Measurements from ENCODE around the gene THSD4. TPM values are rescaled to one million over a fixed set of nuclear protein-coding genes. Genes with fewer than 3 reads are reported as not detected.
A peak's percentile ranks its signal among the peaks of the same experiment; 100 is the strongest.

The THSD4 gene
- total RNA-seq, 1 donor from 2014 or later, result 66.8 TPM

DNA sequence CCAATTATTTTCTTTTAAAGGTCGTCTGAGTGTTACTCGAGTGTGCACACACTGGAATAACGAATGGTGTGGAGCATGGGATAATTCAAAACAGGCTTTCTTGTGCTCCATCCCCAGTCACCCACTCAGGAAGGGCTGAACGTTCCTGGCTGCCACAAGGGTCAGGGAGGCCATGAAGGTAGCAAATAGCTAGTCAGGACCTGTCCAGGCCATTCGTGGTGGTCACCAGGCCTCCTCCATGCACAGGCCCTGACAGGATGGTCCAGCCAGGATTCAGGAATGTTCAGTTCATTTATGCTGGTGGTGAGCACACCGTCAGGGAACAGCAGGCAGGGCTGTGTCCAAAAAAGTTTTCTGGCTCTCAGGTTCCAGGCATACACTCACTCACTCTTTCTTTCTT lies 683.4 kb downstream of the THSD4 start:
- Histone ChIP-seq H3K9me3 (no peaks in the 10 kb centered on the region), H3K36me3 (no peaks in the 10 kb centered on the region), H3K4me3 (no peak overlapping the region), H3K27ac (no peak overlapping the region), H3K4me1 (no peaks in the 10 kb centered on the region), H3K27me3 (no peaks in the 10 kb centered on the region)
- TF ChIP-seq POLR2A (IDR thresholded peaks at IDR 0.05) (no peak), POLR2AphosphoS5 (IDR thresholded peaks at IDR 0.05; ENCODE audit: insufficient read depth in 1 of 2, low read depth in 1 of 2) (no peak)
- TF ChIP-seq, protein P1, sequence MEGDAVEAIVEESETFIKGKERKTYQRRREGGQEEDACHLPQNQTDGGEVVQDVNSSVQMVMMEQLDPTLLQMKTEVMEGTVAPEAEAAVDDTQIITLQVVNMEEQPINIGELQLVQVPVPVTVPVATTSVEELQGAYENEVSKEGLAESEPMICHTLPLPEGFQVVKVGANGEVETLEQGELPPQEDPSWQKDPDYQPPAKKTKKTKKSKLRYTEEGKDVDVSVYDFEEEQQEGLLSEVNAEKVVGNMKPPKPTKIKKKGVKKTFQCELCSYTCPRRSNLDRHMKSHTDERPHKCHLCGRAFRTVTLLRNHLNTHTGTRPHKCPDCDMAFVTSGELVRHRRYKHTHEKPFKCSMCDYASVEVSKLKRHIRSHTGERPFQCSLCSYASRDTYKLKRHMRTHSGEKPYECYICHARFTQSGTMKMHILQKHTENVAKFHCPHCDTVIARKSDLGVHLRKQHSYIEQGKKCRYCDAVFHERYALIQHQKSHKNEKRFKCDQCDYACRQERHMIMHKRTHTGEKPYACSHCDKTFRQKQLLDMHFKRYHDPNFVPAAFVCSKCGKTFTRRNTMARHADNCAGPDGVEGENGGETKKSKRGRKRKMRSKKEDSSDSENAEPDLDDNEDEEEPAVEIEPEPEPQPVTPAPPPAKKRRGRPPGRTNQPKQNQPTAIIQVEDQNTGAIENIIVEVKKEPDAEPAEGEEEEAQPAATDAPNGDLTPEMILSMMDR (IDR thresholded peaks at IDR 0.05), result no peak
- no peak for DNase-seq (ENCODE audit: extremely low spot score in 2 of 2)
- intact Hi-C loops (cut with DNase I), result no loop called here

DNA sequence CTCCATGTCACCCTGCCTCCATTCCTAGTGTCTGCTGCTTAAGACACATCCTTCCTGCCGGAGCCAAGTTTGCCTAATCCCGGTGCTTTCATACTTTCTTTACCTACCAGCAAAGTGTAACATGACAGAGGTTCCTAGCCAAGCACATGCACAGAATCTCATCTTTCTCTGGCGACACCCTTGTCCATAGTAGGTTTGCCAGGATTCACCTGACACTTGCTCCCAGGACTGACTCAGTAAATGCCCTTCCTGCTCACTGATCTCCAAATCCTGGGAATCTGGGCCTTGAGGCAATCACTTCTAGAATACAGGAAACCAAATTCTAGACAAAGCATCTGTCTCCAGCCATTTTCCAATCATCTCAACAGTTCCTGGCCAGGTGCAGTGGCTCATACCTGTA lies 684.9 kb downstream of the THSD4 start:
- no peaks in the 10 kb centered on the region for H3K9me3 ChIP-seq
- TF ChIP-seq POLR2A (IDR thresholded peaks at IDR 0.05) (no peak), POLR2AphosphoS5 (IDR thresholded peaks at IDR 0.05; ENCODE audit: insufficient read depth in 1 of 2, low read depth in 1 of 2) (no peak)
- TF ChIP-seq, protein P1 (IDR thresholded peaks at IDR 0.05), result no peak
- intact Hi-C loops (cut with DNase I), result loop anchor here (10.0 kb wide), 2 partner anchors 65 to 355 kb away; no protein-coding TSS in a partner anchor
- no peaks in the 10 kb centered on the region for H3K27me3 ChIP-seq
- H3K36me3 ChIP-seq, result no peaks in the 10 kb centered on the region
- no peaks in the 10 kb centered on the region for H3K4me1 ChIP-seq
- H3K4me3 ChIP-seq, result no peak overlapping the region
- no peak for DNase-seq (ENCODE audit: extremely low spot score in 2 of 2)
- H3K27ac ChIP-seq, result no peak overlapping the region

DNA sequence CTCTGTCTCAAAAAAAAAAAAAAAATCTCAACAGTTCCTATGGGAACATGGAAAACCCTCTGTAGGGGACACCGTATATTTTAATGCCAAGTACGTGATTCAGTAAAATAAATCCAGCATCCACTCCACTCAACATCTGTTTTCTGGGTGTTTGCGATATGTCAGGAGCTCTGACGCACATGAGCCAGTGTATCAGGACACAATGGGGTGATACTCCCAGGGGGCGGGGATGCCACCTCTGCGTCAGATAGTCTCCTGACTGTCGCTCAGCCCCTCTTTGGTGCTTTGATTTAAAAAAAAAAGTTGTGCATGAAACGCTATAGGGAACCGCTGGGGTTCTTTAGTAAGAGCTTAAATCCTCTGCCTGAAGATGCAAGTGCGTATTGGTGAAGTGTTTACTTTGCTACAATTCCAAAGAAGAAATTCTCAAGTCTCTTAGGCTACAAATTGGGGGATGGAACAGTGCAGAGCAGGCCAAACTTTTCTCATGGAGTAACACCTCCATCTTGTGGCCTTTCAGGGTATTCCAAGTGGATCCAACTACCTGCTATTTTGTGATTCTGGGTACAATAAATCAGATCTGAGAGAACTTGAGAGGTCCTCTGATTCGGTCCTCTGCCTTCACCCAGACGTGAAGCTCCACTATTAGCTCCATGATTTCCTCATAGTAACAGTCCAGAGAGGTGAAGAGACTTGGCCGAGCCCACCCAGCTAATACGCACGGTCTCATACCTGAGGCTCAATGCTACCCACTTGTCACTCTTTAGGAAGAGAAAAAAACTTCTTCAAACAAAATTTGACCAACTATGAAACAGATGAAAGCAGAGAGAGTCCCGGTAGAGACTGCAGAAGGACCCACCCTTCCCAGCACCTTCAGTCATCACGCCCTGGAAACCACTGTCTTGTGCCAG lies 685.8 kb downstream of the THSD4 start:
- Histone ChIP-seq H3K9me3 (no peaks in the 10 kb centered on the region), H3K27ac (no peak overlapping the region), H3K4me3 (no peak overlapping the region), H3K4me1 (no peaks in the 10 kb centered on the region), H3K27me3 (no peaks in the 10 kb centered on the region), H3K36me3 (no peaks in the 10 kb centered on the region)
- DNase-seq (ENCODE audit: extremely low spot score in 2 of 2), result no peak
- intact Hi-C loops (cut with DNase I), result loop anchor here (10.0 kb wide), 2 partner anchors 66 to 356 kb away; no protein-coding TSS in a partner anchor
- TF ChIP-seq POLR2A (IDR thresholded peaks at IDR 0.05) (no peak), POLR2AphosphoS5 (IDR thresholded peaks at IDR 0.05; ENCODE audit: insufficient read depth in 1 of 2, low read depth in 1 of 2) (peak in 1 of 2 donors; percentile 40)
- TF ChIP-seq, protein P1 (IDR thresholded peaks at IDR 0.05), result peak; percentile 76 to 91 (median 80)

DNA sequence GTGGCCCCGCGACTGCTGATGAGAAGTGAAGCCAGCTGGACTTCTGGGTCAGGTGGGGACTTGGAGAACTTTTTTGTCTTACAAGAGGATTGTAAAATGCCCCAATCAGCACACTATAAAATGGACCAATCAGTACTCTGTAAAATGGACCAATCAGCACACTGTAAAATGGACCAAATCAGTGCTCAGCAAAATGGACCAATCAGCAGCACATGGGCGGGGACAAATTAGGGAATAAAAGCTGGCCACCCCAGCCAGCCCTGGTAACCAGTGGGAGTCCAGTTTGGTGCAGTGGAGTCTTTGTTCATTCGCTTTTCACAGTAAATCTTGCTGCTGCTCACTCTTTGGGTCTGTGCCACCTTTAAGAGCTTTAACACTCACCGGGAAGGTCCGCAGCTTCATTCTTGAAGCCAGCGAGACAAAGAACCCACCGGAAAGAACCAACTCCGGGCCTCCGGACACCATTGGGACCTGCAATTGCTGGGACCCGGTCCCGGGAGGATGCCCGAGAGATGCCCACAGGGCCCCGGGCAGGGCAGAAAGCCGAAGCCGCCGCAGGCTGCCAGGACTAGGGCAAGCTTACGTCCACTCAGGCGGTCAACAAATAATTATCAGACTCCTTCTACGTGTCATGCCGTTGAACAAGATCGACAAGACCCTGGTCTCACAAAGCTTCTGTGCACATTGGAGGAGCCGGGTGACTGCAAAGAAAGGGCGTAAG lies 686.8 kb downstream of the THSD4 start:
- no peaks in the 10 kb centered on the region for H3K9me3 ChIP-seq
- no peaks in the 10 kb centered on the region for H3K27me3 ChIP-seq
- DNase-seq (ENCODE audit: extremely low spot score in 2 of 2), result no peak
- no peak for TF ChIP-seq POLR2AphosphoS5 (IDR thresholded peaks at IDR 0.05; ENCODE audit: insufficient read depth in 1 of 2, low read depth in 1 of 2)
- no peak for TF ChIP-seq POLR2A (IDR thresholded peaks at IDR 0.05)
- TF ChIP-seq, protein P1 (IDR thresholded peaks at IDR 0.05), result no peak
- no peaks in the 10 kb centered on the region for H3K36me3 ChIP-seq
- H3K27ac ChIP-seq, result no peak overlapping the region
- intact Hi-C loops (cut with DNase I), result loop anchor here (10.0 kb wide), 2 partner anchors 67 to 357 kb away; no protein-coding TSS in a partner anchor
- no peaks in the 10 kb centered on the region for H3K4me1 ChIP-seq
- H3K4me3 ChIP-seq, result no peak overlapping the region
